Breast epithelium (tissue), 4 donors: Measurements from ENCODE around the gene TNNI2. TPM values are rescaled to one million over a fixed set of nuclear protein-coding genes. Genes with fewer than 3 reads are reported as not detected.

Source experiments
- DNase-seq, 2 donors: peaks; one replicate each; pipeline ENCODE4 v3.0.0-alpha.2; 2019; ENCODE audit warnings: low spot score in 2 of 2
- H3K27ac ChIP-seq, 2 donors: fragments of 200-600 bp; sonication (generic) in 1 of 2; one replicate each; pipeline ENCODE4 v1.5.1; 2016 to 2019; ENCODE audit warnings: mild to moderate bottlenecking in 1 of 2
- H3K27me3 ChIP-seq, 2 donors: fragments of 200-600 bp; sonication (generic) in 1 of 2; one replicate each; pipeline versions ENCODE4 v1.5.1 to v1.6.0; 2017 to 2019; ENCODE audit warnings: control low read depth in 1 of 2, mild to moderate bottlenecking in 1 of 2
- H3K36me3 ChIP-seq: fragments of 200-600 bp; one replicate; pipeline ENCODE4 v1.5.1; 2019
- H3K4me1 ChIP-seq, 2 donors: fragments of 200-600 bp; sonication (generic); one replicate each; pipeline ENCODE4 v1.5.1; 2016 to 2019; ENCODE audit warnings: control low read depth in 1 of 2
- H3K4me3 ChIP-seq, 3 donors: fragments of 200-600 bp; sonication (generic); 1 replicate in 2 of 3; 2 replicates in 1 of 3; pipeline ENCODE4 v1.5.1; 2016 to 2019; ENCODE audit warnings: mild to moderate bottlenecking in 3 of 3, moderate library complexity in 2 of 3
- H3K9me3 ChIP-seq, 2 donors: fragments of 200-600 bp; sonication (generic) in 1 of 2; one replicate each; pipeline ENCODE4 v1.5.1; 2016 to 2019; ENCODE audit warnings: control low read depth in 1 of 2
- CTCF ChIP-seq, 3 donors: fragments of 450-650 bp; IDR thresholded peaks; one replicate each; pipeline ENCODE4 v1.5.1; 2016 to 2017; ENCODE audit warnings: antibody characterized with exemption in 3 of 3, mild to moderate bottlenecking in 3 of 3, moderate library complexity in 3 of 3
- POLR2A ChIP-seq: fragments of 450-650 bp; IDR thresholded peaks from one replicate; pipeline ENCODE4 v1.6.1; 2016; ENCODE audit warnings: antibody characterized with exemption, mild to moderate bottlenecking, moderate library complexity
- POLR2AphosphoS5 ChIP-seq, 3 donors: sonication (generic); formaldehyde crosslinking; IDR thresholded peaks; one replicate each; pipeline ENCODE4 v1.6.1; 2017; ENCODE audit warnings: antibody characterized with exemption in 3 of 3
- intact Hi-C: fragments of 100-400 bp; cut with DNase I; formaldehyde crosslinking; loops from one replicate; pipeline ENCODE4 v1.15.1; 2023; ENCODE audit warnings: low total_unique reads
- total RNA-seq, 3 donors: library from RNA; depleted of rRNA; stranded (reverse); fragments of >200 nt; gene quantifications; one replicate each; pipeline ENCODE4 v1.1.0, GENCODE V29; 2016

Gene TNNI2
- total RNA-seq, 3 donors from 2014 or later = 1.6 to 5.6 TPM; not detected in 1

GRCh38 chr11:1879941-1880720, 41.4 kb downstream of the TNNI2 start:
- intact Hi-C loops = no loop called here
- Histone ChIP-seq H3K27ac (peak overlapping the region; percentile 74 to 97), H3K27me3 (no peaks in the 10 kb centered on the region), H3K36me3 (no peaks in the 10 kb centered on the region), H3K9me3 (no peaks in the 10 kb centered on the region), H3K4me1 (peaks cover 0 to 19% of the 10 kb centered on the region in 2 donors), H3K4me3 (no peak overlapping the region)
- DNase-seq = no peak
- peak in 2 of 3 donors; percentile 15 to 55 for TF ChIP-seq POLR2AphosphoS5 (IDR thresholded peaks at IDR 0.05)
- no peak for TF ChIP-seq POLR2A
- TF ChIP-seq CTCF (IDR thresholded peaks at IDR 0.05) = no peak

DNA sequence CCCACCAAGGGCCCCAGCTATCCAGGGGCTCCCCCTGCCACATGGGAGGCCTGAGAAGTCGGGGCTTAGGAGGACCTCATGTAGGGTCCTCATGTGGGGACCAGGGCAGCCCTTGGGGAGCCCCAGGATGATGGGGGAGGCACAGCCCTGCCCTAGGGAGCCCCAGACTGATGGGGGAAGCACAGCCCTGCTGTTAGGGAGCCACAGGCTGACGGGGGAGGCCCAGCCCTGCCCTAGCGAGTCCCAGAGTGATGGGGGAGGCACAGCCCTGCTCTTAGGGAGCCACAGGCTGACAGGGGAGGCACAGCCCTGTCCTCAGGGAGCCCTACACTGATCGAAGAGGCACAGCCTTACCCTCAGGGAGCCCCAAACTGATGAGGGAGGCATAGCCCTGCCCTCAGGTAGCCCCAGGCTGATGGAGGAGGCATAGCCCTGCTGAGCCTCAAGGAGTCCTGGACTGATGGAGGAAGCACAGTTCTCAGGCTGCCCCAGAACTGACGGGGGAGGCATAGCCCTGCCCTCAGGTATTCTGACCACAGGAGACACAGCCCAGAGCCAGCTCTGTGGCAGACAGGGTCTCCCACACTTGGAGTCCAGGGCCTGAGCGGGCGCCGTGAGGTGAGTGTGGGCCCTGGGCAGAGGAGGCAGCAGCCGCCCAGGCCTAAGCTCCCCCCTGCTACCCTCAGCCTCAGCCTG, 42.1 kb downstream of the TNNI2 start:
- no peaks in the 10 kb centered on the region for H3K27me3 ChIP-seq
- H3K27ac ChIP-seq = peak overlapping the region; percentile 74 to 97
- no peak overlapping the region for H3K4me3 ChIP-seq
- H3K36me3 ChIP-seq = no peaks in the 10 kb centered on the region
- intact Hi-C loops = no loop called here
- H3K9me3 ChIP-seq = no peaks in the 10 kb centered on the region
- TF ChIP-seq POLR2A (no peak), CTCF (IDR thresholded peaks at IDR 0.05) (no peak), POLR2AphosphoS5 (IDR thresholded peaks at IDR 0.05) (no peak)
- DNase-seq = no peak
- H3K4me1 ChIP-seq = peaks cover 0 to 19% of the 10 kb centered on the region in 2 donors

DNA sequence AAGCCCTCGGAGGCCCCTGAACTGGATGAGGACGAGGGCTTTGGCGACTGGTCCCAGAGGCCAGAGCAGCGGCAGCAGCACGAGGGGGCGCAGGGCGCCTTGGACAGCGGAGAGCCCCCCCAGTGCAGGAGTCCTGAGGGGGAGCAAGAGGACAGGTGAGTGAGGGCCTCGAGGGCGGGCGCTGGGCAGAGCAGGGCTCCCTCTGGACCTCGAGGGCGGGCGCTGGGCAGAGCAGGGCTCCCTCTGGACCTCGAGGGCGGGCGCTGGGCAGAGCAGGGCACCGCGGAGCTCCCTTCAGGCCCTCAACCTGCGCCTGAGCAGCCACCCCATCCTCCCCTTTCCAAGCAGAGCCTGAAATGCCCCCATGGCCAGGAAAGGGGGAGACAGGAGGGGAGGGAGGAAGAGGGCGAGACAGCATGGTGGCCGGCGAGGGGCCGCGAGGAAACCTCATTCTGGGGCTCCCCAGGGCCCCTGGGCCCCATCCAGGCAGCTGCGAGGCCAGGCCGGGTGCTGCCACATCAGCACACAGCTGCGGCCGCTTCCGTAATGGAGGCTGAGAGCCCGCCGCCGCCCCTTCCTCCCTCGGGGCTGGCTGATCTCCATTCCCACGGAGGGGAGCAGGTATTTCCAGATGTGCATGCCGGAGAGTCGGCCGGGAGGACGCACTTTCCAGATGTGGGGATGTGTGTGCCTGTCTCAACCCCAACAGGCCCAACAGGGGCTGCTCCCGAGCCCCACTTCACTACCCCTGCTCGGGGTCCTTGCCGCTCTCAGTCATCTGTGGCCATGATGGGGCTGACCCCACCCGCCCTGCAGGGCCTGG, 42.9 kb downstream of the TNNI2 start:
- intact Hi-C loops = no loop called here
- peak in 1 of 2 donors; percentile 47 for DNase-seq
- H3K4me3 ChIP-seq = peak overlapping the region in 1 of 3 donors; percentile 39
- no peaks in the 10 kb centered on the region for H3K36me3 ChIP-seq
- no peaks in the 10 kb centered on the region for H3K9me3 ChIP-seq
- TF ChIP-seq CTCF (IDR thresholded peaks at IDR 0.05) = no peak
- TF ChIP-seq POLR2A = no peak
- no peak for TF ChIP-seq POLR2AphosphoS5 (IDR thresholded peaks at IDR 0.05)
- no peaks in the 10 kb centered on the region for H3K27me3 ChIP-seq
- peak overlapping the region; percentile 74 to 97 for H3K27ac ChIP-seq
- peaks cover 0 to 14% of the 10 kb centered on the region in 2 donors for H3K4me1 ChIP-seq

DNA sequence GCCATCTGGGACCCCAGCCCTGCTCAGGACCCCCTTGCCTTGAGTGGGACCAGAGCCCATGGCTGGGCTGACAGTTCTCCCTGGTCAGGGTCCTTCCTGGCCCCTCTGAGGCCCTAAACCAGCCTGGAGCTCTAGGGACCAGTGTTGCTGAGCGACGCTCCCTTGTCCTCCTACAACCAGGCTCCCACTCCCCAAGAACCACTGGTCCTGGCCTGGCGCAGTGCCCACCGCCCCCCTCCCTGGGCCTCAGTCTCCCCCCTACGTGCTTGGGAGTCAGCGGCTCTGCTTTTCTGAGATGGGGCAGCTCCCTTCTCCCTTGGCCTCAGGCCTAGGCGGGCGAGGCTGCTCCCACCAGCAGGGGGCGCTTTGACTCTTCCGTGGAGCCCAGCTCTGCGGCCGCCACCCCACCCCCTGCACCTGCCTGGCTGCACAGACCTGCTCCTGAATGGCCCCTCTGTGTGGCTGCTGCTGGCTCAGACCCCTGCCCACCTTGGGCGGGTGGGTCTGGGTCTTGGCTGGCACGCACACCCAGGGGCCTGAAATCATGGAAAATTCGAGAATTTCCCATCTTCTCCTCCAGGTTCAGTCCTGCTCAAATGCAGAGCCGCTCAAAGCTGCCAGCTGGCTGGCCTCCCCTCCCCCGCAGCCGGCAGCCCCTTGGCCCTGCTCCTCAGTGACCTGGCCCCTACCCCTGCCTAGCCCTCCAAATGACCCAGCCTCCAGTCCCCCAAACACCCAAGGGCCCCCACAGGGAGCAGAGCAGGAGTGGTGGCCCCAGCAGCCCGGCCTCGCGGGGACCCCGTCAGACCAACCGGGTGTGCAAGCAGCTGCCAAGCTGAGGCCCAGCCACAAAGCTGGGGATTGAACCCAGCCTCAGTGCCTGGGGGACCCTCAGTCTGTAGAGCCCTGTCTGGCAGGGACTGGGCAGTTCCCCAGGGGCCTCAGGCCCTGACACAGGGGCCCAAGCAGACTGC, 43.8 kb downstream of the TNNI2 start:
- DNase-seq = peak; percentile 57 to 79
- peak; percentile 84 to 90 (median 90) for TF ChIP-seq CTCF (IDR thresholded peaks at IDR 0.05)
- no peak for TF ChIP-seq POLR2AphosphoS5 (IDR thresholded peaks at IDR 0.05)
- TF ChIP-seq POLR2A = no peak
- no peaks in the 10 kb centered on the region for H3K27me3 ChIP-seq
- peak overlapping the region in 1 of 3 donors; percentile 39 for H3K4me3 ChIP-seq
- intact Hi-C loops = no loop called here
- peaks cover 0 to 11% of the 10 kb centered on the region in 2 donors for H3K4me1 ChIP-seq
- no peaks in the 10 kb centered on the region for H3K9me3 ChIP-seq
- H3K27ac ChIP-seq = peak overlapping the region; percentile 74 to 97
- no peaks in the 10 kb centered on the region for H3K36me3 ChIP-seq
